Parathyroid adenoma (tissue), 2 donors: Measurements from ENCODE around the gene ZNF174.

Source experiments
- H2AFZ ChIP-seq: fragments of 300-600 bp; sonication (generic); one replicate; pipeline ENCODE4 v1.7.0; 2017; ENCODE audit warnings: antibody characterized with exemption, mild to moderate bottlenecking
- H3K27ac ChIP-seq: fragments of 300-600 bp; sonication (generic); one replicate; pipeline ENCODE4 v1.7.0; 2017
- H3K27me3 ChIP-seq: fragments of 300-600 bp; sonication (generic); one replicate; pipeline ENCODE4 v1.7.0; 2017; ENCODE audit warnings: low read length; ENCODE audit not compliant: control insufficient read depth, insufficient read depth
- H3K36me3 ChIP-seq: fragments of 300-600 bp; sonication (generic); one replicate; pipeline ENCODE4 v1.7.0; 2017; ENCODE audit warnings: low read length; ENCODE audit not compliant: control insufficient read depth, insufficient read depth
- H3K4me1 ChIP-seq: fragments of 300-600 bp; sonication (generic); one replicate; pipeline ENCODE4 v1.7.0; 2017; ENCODE audit warnings: control low read depth
- H3K4me2 ChIP-seq: fragments of 300-600 bp; sonication (generic); one replicate; pipeline ENCODE4 v1.7.0; 2017; ENCODE audit warnings: low read length
- H3K4me3 ChIP-seq: fragments of 300-600 bp; sonication (generic); one replicate; pipeline ENCODE4 v1.7.0; 2017; ENCODE audit warnings: low read depth, low read length
- H3K79me2 ChIP-seq: fragments of 300-600 bp; sonication (generic); one replicate; pipeline ENCODE4 v1.7.0; 2017; ENCODE audit warnings: control low read depth
- H3K9ac ChIP-seq: fragments of 300-600 bp; sonication (generic); one replicate; pipeline ENCODE4 v1.7.0; 2017; ENCODE audit warnings: mild to moderate bottlenecking
- H3K9me3 ChIP-seq: fragments of 300-600 bp; sonication (generic); one replicate; pipeline ENCODE4 v1.7.0; 2017; ENCODE audit warnings: low read length; ENCODE audit not compliant: control insufficient read depth
- TF ChIP-seq, protein P1 (sequence below): fragments of 300-600 bp; sonication (generic); IDR thresholded peaks from one replicate; pipeline ENCODE4 v1.7.0; 2017; ENCODE audit warnings: antibody characterized with exemption, mild to moderate bottlenecking
- donor health status: primary hyperparathyroidism.

The ZNF174 gene

DNA sequence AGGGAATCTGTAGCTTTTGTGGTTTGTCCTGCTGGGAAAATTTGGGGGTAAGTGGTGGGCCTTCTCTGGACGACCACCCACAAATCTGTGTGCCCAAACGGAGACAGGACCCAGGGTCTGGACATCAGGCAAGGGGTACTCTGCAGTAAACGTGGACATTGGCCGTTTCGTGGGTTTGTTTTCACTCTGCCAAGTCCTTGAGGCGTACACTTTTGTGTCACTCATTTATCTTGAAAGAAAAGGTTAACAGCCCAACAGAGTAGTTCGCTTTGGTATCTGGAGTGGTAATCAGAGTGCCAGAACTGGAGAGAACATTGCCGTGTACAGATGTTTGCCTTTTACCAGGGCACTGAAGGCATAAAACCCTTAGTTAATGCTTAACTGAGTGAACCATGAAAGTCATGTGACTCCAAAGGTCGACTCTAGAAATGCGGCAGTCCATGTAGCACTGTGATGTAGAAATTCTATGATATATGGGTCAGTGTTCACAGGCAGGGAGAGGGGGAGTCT is 57.9 kb downstream of the ZNF174 start:
- TF ChIP-seq, protein P1, sequence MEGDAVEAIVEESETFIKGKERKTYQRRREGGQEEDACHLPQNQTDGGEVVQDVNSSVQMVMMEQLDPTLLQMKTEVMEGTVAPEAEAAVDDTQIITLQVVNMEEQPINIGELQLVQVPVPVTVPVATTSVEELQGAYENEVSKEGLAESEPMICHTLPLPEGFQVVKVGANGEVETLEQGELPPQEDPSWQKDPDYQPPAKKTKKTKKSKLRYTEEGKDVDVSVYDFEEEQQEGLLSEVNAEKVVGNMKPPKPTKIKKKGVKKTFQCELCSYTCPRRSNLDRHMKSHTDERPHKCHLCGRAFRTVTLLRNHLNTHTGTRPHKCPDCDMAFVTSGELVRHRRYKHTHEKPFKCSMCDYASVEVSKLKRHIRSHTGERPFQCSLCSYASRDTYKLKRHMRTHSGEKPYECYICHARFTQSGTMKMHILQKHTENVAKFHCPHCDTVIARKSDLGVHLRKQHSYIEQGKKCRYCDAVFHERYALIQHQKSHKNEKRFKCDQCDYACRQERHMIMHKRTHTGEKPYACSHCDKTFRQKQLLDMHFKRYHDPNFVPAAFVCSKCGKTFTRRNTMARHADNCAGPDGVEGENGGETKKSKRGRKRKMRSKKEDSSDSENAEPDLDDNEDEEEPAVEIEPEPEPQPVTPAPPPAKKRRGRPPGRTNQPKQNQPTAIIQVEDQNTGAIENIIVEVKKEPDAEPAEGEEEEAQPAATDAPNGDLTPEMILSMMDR, result no peak
- Histone ChIP-seq H3K4me1 (peaks cover 26% of the 10 kb centered on the region), H3K9me3 (no peaks in the 10 kb centered on the region), H3K4me2 (peak overlapping the region; percentile 99), H3K36me3 (no peaks in the 10 kb centered on the region), H3K27me3 (no peaks in the 10 kb centered on the region), H3K79me2 (peaks cover 37% of the 10 kb centered on the region), H3K4me3 (peak overlapping the region; percentile 95), H3K9ac (peak overlapping the region; percentile 82), H3K27ac (peak overlapping the region; percentile 96), H2AFZ (peak overlapping the region; percentile 67)
